Panc1 (cell line): ENCODE results near the gene CRYGN.

Experiments used
- CTCF ChIP-seq: fragments of 450-650 bp; IDR thresholded peaks from 2 replicates; pipeline ENCODE4 v1.5.1; 2017; ENCODE audit warnings: mild to moderate bottlenecking
- POLR2AphosphoS5 ChIP-seq: IDR thresholded peaks from 2 replicates; pipeline ENCODE4 v1.6.1; 2012; ENCODE audit warnings: mild to moderate bottlenecking, low read depth, low read length, moderate library complexity

- TF ChIP-seq POLR2AphosphoS5 (no peak), CTCF (no peak)
Observed at GRCh38 chr7:151423226-151423625, 16.7 kb downstream of the CRYGN start.
